A549 (cell line): Measurements from ENCODE around the gene KCNG4. TPM values are rescaled to one million over a fixed set of nuclear protein-coding genes. Genes with fewer than 3 reads are reported as not detected.

Experiments
- ATAC-seq, 2 experiments: fragments of 200-7000 bp in 1 of 2; fragments of >200 bp in 1 of 2; cut with Nextera tagmentation in 1 of 2; cut with Tn5 transposase in 1 of 2; 3 replicates each; pipeline versions ENCODE4 v1.8.0 to v1.9.1; 2018 to 2020; ENCODE audit warnings: mild to moderate bottlenecking in 1 of 2, moderate library complexity in 1 of 2
- CTCF ChIA-PET: fragments of 300-600 bp; sonication (Branson Sonifier 250); formaldehyde crosslinking; extraction: SDS; loops from one replicate; lab custom pipeline; 2021; ENCODE audit warnings: antibody characterized with exemption, inconsistent platforms; lab: Yijun Ruan, JAX
- POLR2A ChIA-PET: fragments of 350-600 bp; formaldehyde crosslinking; extraction: SDS; loops from one replicate; lab custom pipeline; 2021; ENCODE audit warnings: antibody characterized with exemption, inconsistent platforms; lab: Yijun Ruan, JAX
- DNase-seq, 2 experiments: peaks; one replicate each; pipeline versions ENCODE4 v3.0.0 to v3.0.0-alpha.2; 2011 to 2016; ENCODE audit warnings: low read depth in 1 of 2, low spot score in 1 of 2
- FAIRE-seq: peaks from 2 replicates; lab custom pipeline; 2011; peaks lifted over from hg19 to GRCh38; lab: Jason Lieb, UNC
- H3K27ac ChIP-seq, 2 experiments: fragments of >200 bp; sonication (Bioruptor Twin); formaldehyde crosslinking; 3 replicates each; pipeline ENCODE4 v1.5.1; 2016 to 2017
- H3K4me1 ChIP-seq: fragments of >200 bp; sonication (Bioruptor Twin); formaldehyde crosslinking; 3 replicates; pipeline ENCODE4 v1.6.1; 2016
- H3K4me2 ChIP-seq: fragments of >200 bp; sonication (Bioruptor Twin); formaldehyde crosslinking; 3 replicates; pipeline ENCODE4 v1.6.1; 2016
- H3K4me3 ChIP-seq: fragments of >200 bp; sonication (Bioruptor Twin); formaldehyde crosslinking; 3 replicates; pipeline ENCODE4 v1.5.1; 2016
- H3K9me3 ChIP-seq: fragments of >200 bp; sonication (Bioruptor Twin); formaldehyde crosslinking; 3 replicates; pipeline ENCODE4 v1.6.1; 2016
- CBX2 ChIP-seq: fragments of 200-600 bp; sonication (generic); IDR thresholded peaks from 2 replicates; pipeline ENCODE4 v1.6.1; 2016; ENCODE audit warnings: low read depth, mild to moderate bottlenecking, borderline replicate concordance
- CEBPB ChIP-seq, 2 experiments: fragments of >200 bp in 1 of 2; sonication (Bioruptor Twin) in 1 of 2; formaldehyde crosslinking in 1 of 2; IDR thresholded peaks; 2 replicates each; pipeline ENCODE4 v1.6.1; 2012 to 2016
- EHF ChIP-seq: fragments of 250-450 bp; sonication (Bioruptor Pico); IDR thresholded peaks from 2 replicates; pipeline ENCODE4 v1.5.0; 2020; ENCODE audit warnings: mild to moderate bottlenecking
- EHMT2 ChIP-seq: fragments of 200-600 bp; sonication (generic); IDR thresholded peaks from 2 replicates; pipeline ENCODE4 v1.6.1; 2016; ENCODE audit warnings: antibody characterized with exemption, low read depth, mild to moderate bottlenecking, moderate library complexity
- ESRRA ChIP-seq: fragments of 150-350 bp; IDR thresholded peaks from 2 replicates; pipeline ENCODE4 v1.6.1; 2014; ENCODE audit warnings: mild to moderate bottlenecking, low read length, borderline replicate concordance
- FOSB ChIP-seq: fragments of 250-450 bp; sonication (Bioruptor Pico); IDR thresholded peaks from 2 replicates; pipeline ENCODE4 v1.5.0; 2020; ENCODE audit warnings: mild to moderate bottlenecking, moderate library complexity
- FOSL2 ChIP-seq, 2 experiments: fragments of 450-650 bp in 1 of 2; fragments of >200 bp in 1 of 2; sonication (Bioruptor Twin) in 1 of 2; formaldehyde crosslinking; IDR thresholded peaks; 2 replicates each; pipeline versions ENCODE4 v1.5.0 to v1.6.1; 2016 to 2020; ENCODE audit warnings: mild to moderate bottlenecking in 1 of 2, moderate library complexity in 1 of 2
- FOXS1 ChIP-seq: fragments of 250-450 bp; sonication (Bioruptor Pico); IDR thresholded peaks from 2 replicates; pipeline ENCODE4 v1.5.0; 2020; ENCODE audit warnings: mild to moderate bottlenecking, moderate library complexity
- GATA3 ChIP-seq: IDR thresholded peaks from 2 replicates; pipeline ENCODE4 v1.6.1; 2012; ENCODE audit warnings: borderline replicate concordance
- HOXA7 ChIP-seq: fragments of 250-450 bp; sonication (Bioruptor Pico); IDR thresholded peaks from 2 replicates; pipeline ENCODE4 v1.5.0; 2020; ENCODE audit warnings: mild to moderate bottlenecking, moderate library complexity
- JUNB ChIP-seq: fragments of >200 bp; sonication (Bioruptor Twin); formaldehyde crosslinking; IDR thresholded peaks from 2 replicates; pipeline ENCODE4 v1.6.1; 2016
- MYC ChIP-seq: IDR thresholded peaks from 2 replicates; pipeline ENCODE4 v1.6.1; 2012; ENCODE audit warnings: mild to moderate bottlenecking, inconsistent platforms, low read length, improper control_type of control experiment, borderline replicate concordance
- NPAS2 ChIP-seq: fragments of 250-450 bp; sonication (Bioruptor Pico); IDR thresholded peaks from 2 replicates; pipeline ENCODE4 v1.8.0; 2022; ENCODE audit warnings: mild to moderate bottlenecking, moderate library complexity, borderline replicate concordance
- PHF8 ChIP-seq: fragments of 200-600 bp; sonication (generic); IDR thresholded peaks from 2 replicates; pipeline ENCODE4 v1.6.1; 2016; ENCODE audit warnings: low read depth, mild to moderate bottlenecking, antibody characterized with exemption, moderate library complexity, borderline replicate concordance
- RARB ChIP-seq: fragments of 250-450 bp; sonication (Bioruptor Pico); IDR thresholded peaks from 2 replicates; pipeline ENCODE4 v1.8.0; 2021; ENCODE audit warnings: mild to moderate bottlenecking, moderate library complexity
- RNF2 ChIP-seq: fragments of 200-600 bp; sonication (generic); IDR thresholded peaks from 2 replicates; pipeline ENCODE4 v1.6.1; 2016; ENCODE audit warnings: low read depth, mild to moderate bottlenecking, antibody characterized with exemption, moderate library complexity, borderline replicate concordance
- SMC3 ChIP-seq: fragments of >200 bp; sonication (Bioruptor Twin); formaldehyde crosslinking; IDR thresholded peaks from 3 replicates; pipeline ENCODE4 v1.6.1; 2018; ENCODE audit warnings: inconsistent platforms
- TP53 ChIP-seq: fragments of 250-450 bp; sonication (Bioruptor Pico); IDR thresholded peaks from 2 replicates; pipeline ENCODE4 v1.5.0; 2021; ENCODE audit warnings: mild to moderate bottlenecking, moderate library complexity
- ZSCAN20 ChIP-seq: fragments of 250-450 bp; sonication (Bioruptor Pico); IDR thresholded peaks from 2 replicates; pipeline ENCODE4 v1.8.0; 2022; ENCODE audit warnings: mild to moderate bottlenecking, moderate library complexity
- WGBS: methylation state at CpG from one replicate; pipeline ENCODE4 v1.1.6; 2017; ENCODE audit errors: missing lambda C conversion rate; 5-methylcytosine and 5-hydroxymethylcytosine counted together
- polyA plus RNA-seq, 4 experiments: library from polyadenylated mRNA; depleted of rRNA in 3 of 4; stranded (reverse); fragments of >200 nt; fragmentation: RNase III in 1 of 4; extraction: RNeasy Plus Mini Kit Qiagen cat#74134 plus additional on column Dnase treatment in 1 of 4; gene quantifications; 2 replicates in 3 of 4; 3 replicates in 1 of 4; pipeline ENCODE4 v1.2.3, GENCODE V29; 2011 to 2017
- TF ChIP-seq, protein P1 (sequence below): IDR thresholded peaks from 2 replicates; pipeline ENCODE4 v1.6.1; 2012
- TF ChIP-seq, protein P2 (sequence below): IDR thresholded peaks from 2 replicates; pipeline ENCODE4 v1.6.1; 2012; ENCODE audit warnings: low read depth, borderline replicate concordance
- TF ChIP-seq, protein P3 (sequence below): fragments of 250-450 bp; sonication (Bioruptor Pico); IDR thresholded peaks from 2 replicates; pipeline ENCODE4 v1.5.0; 2021; ENCODE audit warnings: mild to moderate bottlenecking, moderate library complexity, borderline replicate concordance
- TF ChIP-seq, protein P4 (sequence below): fragments of 450-650 bp; IDR thresholded peaks from 2 replicates; pipeline ENCODE4 v1.6.1; 2014; ENCODE audit warnings: antibody characterized with exemption
- TF ChIP-seq, protein P5 (sequence below): fragments of >200 bp; sonication (Bioruptor Twin); formaldehyde crosslinking; IDR thresholded peaks from 3 replicates; pipeline ENCODE4 v1.6.1; 2016

Gene KCNG4
- polyA plus RNA-seq, 2 of the 4 experiments (the other 2 are of a cell fraction), result not detected

DNA sequence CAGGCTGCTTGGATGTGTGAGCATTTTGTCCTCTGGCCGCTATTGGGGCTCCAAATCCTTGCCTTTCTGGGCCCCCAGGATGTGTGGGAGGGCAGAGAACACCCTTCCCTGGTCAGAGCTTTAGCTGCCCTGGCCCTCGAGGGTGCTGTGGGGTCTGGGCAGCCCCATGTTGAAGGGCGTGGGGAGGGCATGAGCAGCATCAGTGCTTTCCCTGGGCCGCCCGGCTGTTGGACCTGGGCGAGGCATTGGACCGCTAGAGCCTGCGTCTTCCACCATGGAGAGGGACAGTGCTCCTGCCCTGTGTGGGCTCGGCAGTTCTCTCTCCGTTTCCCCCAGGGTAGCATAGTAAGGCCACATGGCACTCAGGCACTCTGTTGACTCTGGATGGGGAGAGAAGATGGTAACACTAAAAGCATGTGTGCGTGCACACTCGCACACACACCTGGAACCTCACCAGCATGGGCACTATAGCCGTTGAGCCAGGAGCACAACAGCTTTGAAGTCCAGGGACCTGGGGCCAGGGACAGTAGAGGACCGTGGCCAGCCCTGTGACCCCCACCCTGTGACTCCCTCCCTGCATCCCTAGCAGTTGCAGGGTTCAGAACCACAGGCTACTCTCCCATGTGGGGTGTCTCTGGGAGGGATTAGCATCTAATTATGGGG is 42.2 kb downstream of the KCNG4 start:
- ATAC-seq (no peak), FAIRE-seq (no peak)
- POLR2A ChIA-PET, result no interaction called here

DNA sequence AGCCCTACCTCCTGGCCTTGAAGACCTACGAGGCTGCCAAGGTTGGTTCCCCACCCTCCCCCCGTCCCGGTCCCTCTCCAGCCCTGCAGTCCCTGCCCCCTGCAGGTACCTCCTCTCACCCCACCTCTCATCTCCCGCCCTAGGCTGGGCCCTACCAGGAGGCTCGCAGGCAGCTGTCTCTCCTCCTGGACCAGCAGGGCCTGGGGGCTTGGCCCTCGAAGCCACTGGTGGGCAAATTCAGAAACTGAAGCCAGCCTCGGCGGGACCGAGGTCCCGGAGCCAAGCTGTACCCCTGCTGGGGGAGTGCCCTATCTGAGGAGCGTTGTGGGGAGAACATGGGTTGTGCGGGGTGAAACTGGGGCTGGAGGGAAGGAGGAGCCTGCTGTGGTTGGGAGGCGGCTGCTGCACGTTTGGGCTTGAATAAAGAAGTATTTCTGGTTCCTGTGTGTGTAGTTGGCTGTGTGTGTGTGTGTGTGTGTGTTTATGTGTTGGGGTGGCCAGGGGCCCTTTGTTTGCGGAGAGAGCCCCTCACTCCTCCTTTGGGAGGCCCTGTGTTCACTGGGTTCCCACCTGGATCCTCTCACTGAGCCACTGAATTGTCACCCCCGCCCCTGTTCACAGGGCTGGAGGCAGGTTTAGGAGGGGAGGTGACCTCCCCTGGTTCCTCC is 43.0 kb downstream of the KCNG4 start:
- WGBS, result 79% methylated on average over 6 of the region's 16 CpGs
- no peak for TF ChIP-seq HOXA7 (CRISPR knock-in tag)
- TF ChIP-seq, protein P1, sequence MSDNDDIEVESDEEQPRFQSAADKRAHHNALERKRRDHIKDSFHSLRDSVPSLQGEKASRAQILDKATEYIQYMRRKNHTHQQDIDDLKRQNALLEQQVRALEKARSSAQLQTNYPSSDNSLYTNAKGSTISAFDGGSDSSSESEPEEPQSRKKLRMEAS, result no peak
- TF ChIP-seq, protein P2, sequence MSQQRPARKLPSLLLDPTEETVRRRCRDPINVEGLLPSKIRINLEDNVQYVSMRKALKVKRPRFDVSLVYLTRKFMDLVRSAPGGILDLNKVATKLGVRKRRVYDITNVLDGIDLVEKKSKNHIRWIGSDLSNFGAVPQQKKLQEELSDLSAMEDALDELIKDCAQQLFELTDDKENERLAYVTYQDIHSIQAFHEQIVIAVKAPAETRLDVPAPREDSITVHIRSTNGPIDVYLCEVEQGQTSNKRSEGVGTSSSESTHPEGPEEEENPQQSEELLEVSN, result no peak
- TF ChIP-seq ESRRA, result no peak
- TF ChIP-seq RNF2, result no peak
- TF ChIP-seq, protein P3, sequence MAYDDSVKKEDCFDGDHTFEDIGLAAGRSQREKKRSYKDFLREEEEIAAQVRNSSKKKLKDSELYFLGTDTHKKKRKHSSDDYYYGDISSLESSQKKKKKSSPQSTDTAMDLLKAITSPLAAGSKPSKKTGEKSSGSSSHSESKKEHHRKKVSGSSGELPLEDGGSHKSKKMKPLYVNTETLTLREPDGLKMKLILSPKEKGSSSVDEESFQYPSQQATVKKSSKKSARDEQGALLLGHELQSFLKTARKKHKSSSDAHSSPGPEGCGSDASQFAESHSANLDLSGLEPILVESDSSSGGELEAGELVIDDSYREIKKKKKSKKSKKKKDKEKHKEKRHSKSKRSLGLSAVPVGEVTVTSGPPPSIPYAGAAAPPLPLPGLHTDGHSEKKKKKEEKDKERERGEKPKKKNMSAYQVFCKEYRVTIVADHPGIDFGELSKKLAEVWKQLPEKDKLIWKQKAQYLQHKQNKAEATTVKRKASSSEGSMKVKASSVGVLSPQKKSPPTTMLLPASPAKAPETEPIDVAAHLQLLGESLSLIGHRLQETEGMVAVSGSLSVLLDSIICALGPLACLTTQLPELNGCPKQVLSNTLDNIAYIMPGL, result no peak
- TF ChIP-seq MYC, result no peak
- TF ChIP-seq CEBPB (IDR thresholded peaks at IDR 0.05), result no peak
- TF ChIP-seq, all 56 proteins: peak for 0
- Histone ChIP-seq H3K9me3 (no peaks in the 10 kb centered on the region), H3K4me1 (no peaks in the 10 kb centered on the region), H3K4me2 (no peak overlapping the region), H3K27ac (no peak overlapping the region), H3K4me3 (no peak overlapping the region)
- ATAC-seq (no peak; a peak in 1 of 6 replicates), DNase-seq (no peak), FAIRE-seq (no peak)
- POLR2A ChIA-PET, result no interaction called here
- CTCF ChIA-PET, result interaction anchor here (2.6 kb wide), 1 partner anchor 10 kb away, joined by 21 read pairs; the partner anchor contains the start of gene TAF1C

More for the DNA sequence above, 42.2 kb downstream of the KCNG4 start:
- Histone ChIP-seq H3K27ac (no peak overlapping the region), H3K4me2 (no peak overlapping the region), H3K4me1 (no peaks in the 10 kb centered on the region), H3K9me3 (no peaks in the 10 kb centered on the region)
- DNase-seq, result no peak
- CTCF ChIA-PET, result interaction anchor here (1.5 to 3.6 kb wide), 2 partner anchors 10 to 287 kb away, joined by 4 to 17 read pairs; partner anchors contain the start of gene TAF1C
- TF ChIP-seq EHF (CRISPR knock-in tag) (no peak), RNF2 (no peak), CBX2 (no peak)
- TF ChIP-seq, protein P4, sequence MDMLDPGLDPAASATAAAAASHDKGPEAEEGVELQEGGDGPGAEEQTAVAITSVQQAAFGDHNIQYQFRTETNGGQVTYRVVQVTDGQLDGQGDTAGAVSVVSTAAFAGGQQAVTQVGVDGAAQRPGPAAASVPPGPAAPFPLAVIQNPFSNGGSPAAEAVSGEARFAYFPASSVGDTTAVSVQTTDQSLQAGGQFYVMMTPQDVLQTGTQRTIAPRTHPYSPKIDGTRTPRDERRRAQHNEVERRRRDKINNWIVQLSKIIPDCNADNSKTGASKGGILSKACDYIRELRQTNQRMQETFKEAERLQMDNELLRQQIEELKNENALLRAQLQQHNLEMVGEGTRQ, result no peak
- TF ChIP-seq, all 56 proteins: peak for 0
- no peak overlapping the region for H3K4me3 ChIP-seq
- 90% methylated on average over 13 of the region's 14 CpGs for WGBS

DNA sequence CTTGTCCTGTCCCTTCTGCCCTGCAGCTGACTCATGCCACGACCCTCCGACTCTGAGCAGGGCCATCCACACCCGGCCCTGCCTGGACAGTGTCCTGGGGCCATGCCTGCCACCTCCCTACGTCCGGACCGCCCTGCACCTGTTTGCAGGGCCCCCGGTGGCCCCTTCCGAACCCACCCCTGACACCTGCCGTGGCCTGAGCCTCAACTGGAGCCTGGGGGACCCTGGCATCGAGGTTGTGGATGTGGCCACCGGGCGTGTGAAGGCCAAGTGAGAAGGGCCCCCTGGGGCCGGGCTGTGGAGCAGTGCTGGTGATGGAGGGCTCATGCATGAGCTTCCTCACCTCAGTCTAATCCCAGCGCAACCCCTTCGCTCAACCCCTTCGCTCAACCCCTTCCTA is 43.7 kb downstream of the KCNG4 start:
- FAIRE-seq (no peak), DNase-seq (no peak), ATAC-seq (no peak; a peak in 1 of 6 replicates)
- no peak for TF ChIP-seq ZSCAN20 (CRISPR knock-in tag)
- TF ChIP-seq EHMT2, result no peak
- TF ChIP-seq SMC3, result no peak
- TF ChIP-seq CBX2, result no peak
- no peak for TF ChIP-seq FOXS1 (CRISPR knock-in tag)
- no peak for TF ChIP-seq FOSL2 (IDR thresholded peaks at IDR 0.05)
- no peak for TF ChIP-seq FOSL2 (CRISPR knock-in tag; IDR thresholded peaks at IDR 0.05)
- TF ChIP-seq JUNB, result no peak
- TF ChIP-seq CEBPB (IDR thresholded peaks at IDR 0.05), result no peak
- TF ChIP-seq GATA3, result no peak
- no peak for TF ChIP-seq FOSB (CRISPR knock-in tag)
- no peak for TF ChIP-seq MYC
- TF ChIP-seq PHF8, result no peak
- TF ChIP-seq, protein P4, result no peak
- no peak for TF ChIP-seq TP53 (CRISPR knock-in tag)
- TF ChIP-seq NPAS2 (CRISPR knock-in tag), result no peak
- TF ChIP-seq, protein P5, sequence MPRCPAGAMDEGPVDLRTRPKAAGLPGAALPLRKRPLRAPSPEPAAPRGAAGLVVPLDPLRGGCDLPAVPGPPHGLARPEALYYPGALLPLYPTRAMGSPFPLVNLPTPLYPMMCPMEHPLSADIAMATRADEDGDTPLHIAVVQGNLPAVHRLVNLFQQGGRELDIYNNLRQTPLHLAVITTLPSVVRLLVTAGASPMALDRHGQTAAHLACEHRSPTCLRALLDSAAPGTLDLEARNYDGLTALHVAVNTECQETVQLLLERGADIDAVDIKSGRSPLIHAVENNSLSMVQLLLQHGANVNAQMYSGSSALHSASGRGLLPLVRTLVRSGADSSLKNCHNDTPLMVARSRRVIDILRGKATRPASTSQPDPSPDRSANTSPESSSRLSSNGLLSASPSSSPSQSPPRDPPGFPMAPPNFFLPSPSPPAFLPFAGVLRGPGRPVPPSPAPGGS, result no peak
- TF ChIP-seq RARB, result no peak
- Histone ChIP-seq H3K4me2 (no peak overlapping the region), H3K27ac (no peak overlapping the region), H3K9me3 (no peaks in the 10 kb centered on the region), H3K4me3 (no peak overlapping the region), H3K4me1 (no peaks in the 10 kb centered on the region)
- POLR2A ChIA-PET, result no interaction called here
- CTCF ChIA-PET, result interaction anchor here (1.0 to 2.6 kb wide), 5 partner anchors 9 to 249 kb away, joined by 3 to 21 read pairs (median 4); partner anchors contain the start of gene TAF1C
- WGBS, result 85% methylated on average over 5 of the region's 16 CpGs
